K562 (cell line): ENCODE data around the gene AMH. TPM values are rescaled to one million over a fixed set of nuclear protein-coding genes. Genes with fewer than 3 reads are reported as not detected.

ENCODE experiments used
- ATAC-seq: fragments of 200-7000 bp; cut with Tn5 transposase; 3 replicates; pipeline ENCODE4 v1.9.1; 2020; ENCODE audit warnings: moderate library complexity
- BruUV-seq: library from RNA; stranded (reverse); fragments of 400-500 nt; replicated peaks from 2 replicates; lab custom pipeline; 2021; lab: Mats Ljungman, UMichigan
- CTCF ChIA-PET: fragments of 300-600 bp; formaldehyde crosslinking; extraction: SDS; loops from one replicate; lab custom pipeline; 2021; ENCODE audit warnings: low intra/inter-chr PET ratio; lab: Yijun Ruan, JAX
- POLR2A ChIA-PET: fragments of 300-600, 350-650 bp; sonication (Branson Sonifier 250); formaldehyde crosslinking; extraction: SDS; loops from one replicate; lab custom pipeline; 2021; ENCODE audit warnings: antibody characterized with exemption, inconsistent platforms; lab: Yijun Ruan, JAX
- DNase-seq, 4 experiments: peaks; one replicate each; pipeline versions ENCODE4 v3.0.0 to v3.0.0-alpha.2; 2011 to 2018; ENCODE audit warnings: low spot score in 3 of 4, mixed read lengths in 3 of 4; ENCODE audit errors: extremely low read depth in 1 of 4
- FAIRE-seq: peaks from 2 replicates; lab custom pipeline; 2011; peaks lifted over from hg19 to GRCh38; lab: Jason Lieb, UNC
- H2AFZ ChIP-seq: 2 replicates; pipeline ENCODE4 v1.6.0; 2011; ENCODE audit warnings: low read depth, low read length, control low read depth, inconsistent platforms
- H3K27ac ChIP-seq: fragments of 200-600 bp; 3 replicates; pipeline ENCODE4 v1.8.0; 2011; ENCODE audit warnings: low read depth, mild to moderate bottlenecking, control low read depth, inconsistent platforms, low read length, moderate library complexity, mixed read lengths; ENCODE audit errors: extremely low read depth
- H3K27me3 ChIP-seq, 2 experiments: fragments of 300-600 bp in 1 of 2; 2 replicates in 1 of 2; 3 replicates in 1 of 2; pipeline versions ENCODE4 v1.6.0 to v1.8.0; 2011; ENCODE audit warnings: inconsistent platforms in 2 of 2, low read length in 2 of 2, mild to moderate bottlenecking in 1 of 2, mixed read lengths in 1 of 2, moderate library complexity in 1 of 2; ENCODE audit not compliant: control insufficient read depth in 2 of 2, insufficient read depth in 2 of 2
- H3K36me3 ChIP-seq: fragments of 300-600 bp; 3 replicates; pipeline ENCODE4 v1.8.0; 2011; ENCODE audit warnings: mild to moderate bottlenecking, low read length, inconsistent platforms; ENCODE audit not compliant: control insufficient read depth, insufficient read depth
- H3K4me1 ChIP-seq, 2 experiments: fragments of 200-600 bp in 1 of 2; replicated peaks in 1 of 2; 2 replicates in 1 of 2; 3 replicates in 1 of 2; pipeline versions ENCODE4 v1.5.1 to v1.8.0; 2011; ENCODE audit warnings: inconsistent platforms in 2 of 2, low read length in 2 of 2, mild to moderate bottlenecking in 1 of 2, mixed read lengths in 1 of 2, moderate library complexity in 1 of 2; ENCODE audit not compliant: control insufficient read depth in 2 of 2, insufficient read depth in 2 of 2
- H3K4me2 ChIP-seq: 2 replicates; pipeline ENCODE4 v1.6.1; 2011; ENCODE audit warnings: low read length, control low read depth, inconsistent platforms, mixed read lengths; ENCODE audit not compliant: insufficient read depth
- H3K4me3 ChIP-seq: fragments of 200-600 bp; sonication (generic), shearing (Covaris generic); 2 replicates; pipeline ENCODE4 v1.5.1; 2016; ENCODE audit warnings: control low read depth, inconsistent platforms
- H3K79me2 ChIP-seq: fragments of 200-600 bp; 3 replicates; pipeline ENCODE4 v1.8.0; 2011; ENCODE audit warnings: low read length, inconsistent platforms; ENCODE audit not compliant: control insufficient read depth, insufficient read depth
- H3K9ac ChIP-seq, 2 experiments: 2 replicates each; pipeline versions ENCODE4 v1.6.0 to v1.6.1; 2011; ENCODE audit warnings: low read depth in 2 of 2, low read length in 2 of 2, control low read depth in 1 of 2, inconsistent platforms in 1 of 2, mild to moderate bottlenecking in 1 of 2, mixed read lengths in 1 of 2; ENCODE audit not compliant: insufficient read depth in 1 of 2
- H3K9me1 ChIP-seq: one replicate; pipeline ENCODE4 v1.6.0; 2011; ENCODE audit warnings: inconsistent platforms, mild to moderate bottlenecking, low read length, moderate library complexity; ENCODE audit not compliant: control insufficient read depth, insufficient read depth
- H3K9me3 ChIP-seq: replicated peaks from 2 replicates; pipeline ENCODE4 v1.5.1; 2011; ENCODE audit warnings: low read depth, low read length, inconsistent platforms; ENCODE audit not compliant: control insufficient read depth, insufficient read depth
- H4K20me1 ChIP-seq: replicated peaks from 2 replicates; pipeline ENCODE4 v1.6.1; 2011; ENCODE audit warnings: low read length, inconsistent platforms, mixed read lengths; ENCODE audit not compliant: control insufficient read depth, insufficient read depth
- CCNT2 ChIP-seq: IDR thresholded peaks from 2 replicates; pipeline ENCODE4 v1.6.1; 2011; ENCODE audit warnings: borderline replicate concordance, low read depth, mild to moderate bottlenecking, moderate library complexity, mixed read lengths, low read length; ENCODE audit not compliant: insufficient read length; ENCODE audit errors: extremely low read depth
- CHD4 ChIP-seq: fragments of 200-600 bp; sonication (generic); IDR thresholded peaks from 3 replicates; pipeline ENCODE4 v1.6.1; 2012; ENCODE audit warnings: low read depth, mild to moderate bottlenecking, mixed read lengths, low read length, inconsistent platforms; ENCODE audit not compliant: insufficient read depth, insufficient replicate concordance, poor library complexity, severe bottlenecking
- EHMT2 ChIP-seq: fragments of 450-650 bp; IDR thresholded peaks from 2 replicates; pipeline ENCODE4 v1.6.1; 2018; ENCODE audit warnings: antibody characterized with exemption
- KLF16 ChIP-seq: IDR thresholded peaks from 2 replicates; pipeline ENCODE4 v1.6.1; 2016; ENCODE audit warnings: antibody characterized with exemption
- MEF2A ChIP-seq: IDR thresholded peaks from 2 replicates; pipeline ENCODE4 v1.6.1; 2011; ENCODE audit warnings: low read depth, mild to moderate bottlenecking, low read length, moderate library complexity; ENCODE audit not compliant: control insufficient read depth
- NR2C1 ChIP-seq, 2 experiments: fragments of 450-650 bp; IDR thresholded peaks; 2 replicates each; pipeline ENCODE4 v1.6.1; 2017; ENCODE audit warnings: mild to moderate bottlenecking in 2 of 2, antibody characterized with exemption in 1 of 2, inconsistent platforms in 1 of 2, missing compliant biosample characterization in 1 of 2, missing genetic modification characterization in 1 of 2
- POLR2AphosphoS5 ChIP-seq: IDR thresholded peaks from 2 replicates; pipeline ENCODE4 v1.6.1; 2011; ENCODE audit warnings: mild to moderate bottlenecking, low read depth, low read length, moderate library complexity; ENCODE audit not compliant: control insufficient read depth, insufficient read depth
- POLR2G ChIP-seq: fragments of 200-400 bp; formaldehyde crosslinking; IDR thresholded peaks from 2 replicates; pipeline ENCODE4 v1.6.1; 2017; ENCODE audit warnings: low read depth, mild to moderate bottlenecking, antibody characterized with exemption, low read length, moderate library complexity
- PURB ChIP-seq: sonication (generic); formaldehyde crosslinking; IDR thresholded peaks from 2 replicates; pipeline ENCODE4 v1.9.0; 2021; ENCODE audit warnings: low read depth, mild to moderate bottlenecking, missing genetic modification reagents
- RBM22 ChIP-seq: fragments of 200-400 bp; formaldehyde crosslinking; IDR thresholded peaks from 2 replicates; pipeline ENCODE4 v1.6.1; 2018; ENCODE audit warnings: low read length, low read depth; ENCODE audit not compliant: poor library complexity, severe bottlenecking
- TAF7 ChIP-seq: fragments of 450-650 bp; IDR thresholded peaks from 2 replicates; pipeline ENCODE4 v1.6.1; 2016; ENCODE audit warnings: missing genetic modification characterization, missing compliant biosample characterization
- THRA ChIP-seq: fragments of 450-650 bp; IDR thresholded peaks from 2 replicates; pipeline ENCODE4 v1.6.1; 2017; ENCODE audit warnings: mild to moderate bottlenecking, moderate library complexity
- ZBTB33 ChIP-seq: sonication (generic); formaldehyde crosslinking; IDR thresholded peaks from 2 replicates; pipeline ENCODE4 v1.8.1; 2023; ENCODE audit warnings: mild to moderate bottlenecking, missing genetic modification reagents
- ZC3H11A ChIP-seq: IDR thresholded peaks from 2 replicates; pipeline ENCODE4 v1.6.1; 2012; ENCODE audit warnings: low read depth, low read length, improper control_type of control experiment
- WGBS: fragments of 100-300 bp; shearing (Covaris generic); methylation state at CpG from one replicate; pipeline ENCODE4 v1.1.6; 2016; ENCODE audit warnings: low coverage, mixed read lengths; ENCODE audit not compliant: insufficient coverage; ENCODE audit errors: missing lambda C conversion rate; 5-methylcytosine and 5-hydroxymethylcytosine counted together
- in situ Hi-C: fragments of 300-500 bp; cut with MboI; formaldehyde crosslinking; loops from 4 replicates; pipeline ENCODE4 v1.15.0; 2018; ENCODE audit warnings: inconsistent platforms, mixed read lengths
- intact Hi-C: fragments of 100-400 bp; cut with micrococcal nuclease; formaldehyde crosslinking; loops from 2 replicates; pipeline ENCODE4 v1.14.2; 2022
- polyA plus RNA-seq, 8 experiments: library from polyadenylated mRNA; depleted of rRNA in 4 of 8; stranded (reverse) in 5 of 8; unstranded in 3 of 8; fragments of >200 nt; fragmentation: Nextera tagmentation in 2 of 8; fragmentation: Illumina TruSeq in 1 of 8; extraction: Ambion mirVana in 2 of 8; extraction: Trizol in 1 of 8; gene quantifications; 2 replicates each; pipeline versions ENCODE4 v1.2.1 to v1.2.3, GENCODE V29; 2011 to 2014; ENCODE audit warnings: inconsistent platforms in 1 of 8, missing spikeins in 1 of 8
- total RNA-seq, 7 experiments: library from RNA; depleted of rRNA in 6 of 7; stranded (reverse); fragments of >200 nt in 6 of 7; fragmentation: Illumina TruSeq in 2 of 7; extraction: Trizol in 2 of 7; gene quantifications; 2 replicates each; pipeline versions ENCODE4 v1.2.1 to v1.2.3, GENCODE V29; 2011 to 2021; ENCODE audit warnings: low replicate concordance in 1 of 7

AMH gene
- total and polyA plus RNA-seq, 9 of the 15 experiments (the other 6 are each of a cell fraction or from before 2014, with no cell fraction given) = 0.29 to 27.4 (median 2.6) TPM; not detected in 2

- no TSS peak for BruUV-seq
- Histone ChIP-seq H3K4me3 (no peak overlapping the region), H3K27me3 (no peaks in the 10 kb centered on the region), H2AFZ (no peak overlapping the region), H3K4me2 (no peak overlapping the region), H3K9me3 (no peaks in the 10 kb centered on the region)
- ATAC-seq = no peak
- CTCF ChIA-PET = no interaction called here
- no peak for TF ChIP-seq MEF2A
- TF ChIP-seq TAF7 (tag) = no peak
- peak; percentile 21 for TF ChIP-seq CCNT2
- TF ChIP-seq RBM22 = peak; percentile 81
- TF ChIP-seq EHMT2 = no peak
- peak; percentile 58 for TF ChIP-seq POLR2G
- TF ChIP-seq POLR2AphosphoS5 = 0 out of 2 replicates have a peak, but pooled peaks have one; percentile 5
- TF ChIP-seq KLF16 = no peak
- no peak for TF ChIP-seq THRA
- TF ChIP-seq CHD4 = no peak
- no peak for TF ChIP-seq PURB (CRISPR knock-in tag)
- peak; percentile 94 for TF ChIP-seq ZBTB33 (CRISPR knock-in tag)
- TF ChIP-seq ZC3H11A = no peak
- TF ChIP-seq NR2C1 (IDR thresholded peaks at IDR 0.05) = no peak
- no peak for TF ChIP-seq NR2C1 (tag; IDR thresholded peaks at IDR 0.05)
- TF ChIP-seq, all 486 proteins: peak for 5
- POLR2A ChIA-PET = interaction anchor here (1.0 to 1.1 kb wide), 3 partner anchors 15 to 73 kb away, joined by 3 to 8 read pairs (median 3); no protein-coding TSS in a partner anchor
- peaks cover 11% of the 10 kb centered on the region for H3K79me2 ChIP-seq
- H3K4me1 ChIP-seq = peaks cover 0 to 58% of the 10 kb centered on the region in 2 experiments; a peak in 2 of 5 replicates
- in situ Hi-C loops = no loop called here
- peaks cover 92% of the 10 kb centered on the region; the same call in 2 of the 3 replicates for H3K36me3 ChIP-seq
- H3K9me1 ChIP-seq = no peaks in the 10 kb centered on the region
- 96% methylated on average over 40 of the region's 48 CpGs for WGBS
- FAIRE-seq (no peak), DNase-seq (no peak)
- intact Hi-C loops = no loop called here
- H4K20me1 ChIP-seq = 0 out of 2 replicates have a peak, but pooled peaks cover 7% of the 10 kb centered on the region
- no peak overlapping the region; a peak in 1 of 4 replicates for H3K9ac ChIP-seq
- no peak overlapping the region; the same call in 2 of the 3 replicates for H3K27ac ChIP-seq
Measured at GRCh38 chr19:2228157-2229030, 20.7 kb upstream of the AMH start.
